HCT116 (cell line): Measurements from ENCODE around the gene MDH2. TPM values are rescaled to one million over a fixed set of nuclear protein-coding genes. Genes with fewer than 3 reads are reported as not detected.

Experiments
- ATAC-seq: fragments of 200-7000 bp; cut with Tn5 transposase; 2 replicates; pipeline ENCODE4 v1.9.1; 2020; ENCODE audit warnings: mild to moderate bottlenecking, moderate library complexity
- BruUV-seq: library from RNA; stranded (reverse); fragments of 400-500 nt; replicated peaks from 2 replicates; lab custom pipeline; 2021; lab: Mats Ljungman, UMichigan
- CTCF ChIA-PET: fragments of 300-600 bp; sonication (Branson Sonifier 250); formaldehyde crosslinking; loops from one replicate; lab custom pipeline; 2021; ENCODE audit warnings: antibody characterized with exemption; lab: Charles Lee
- POLR2A ChIA-PET: fragments of 300-600, 350-600 bp; sonication (Branson Sonifier 250); formaldehyde crosslinking; loops from one replicate; lab custom pipeline; 2021; ENCODE audit warnings: antibody characterized with exemption; lab: Charles Lee
- RAD21 ChIA-PET, 2 experiments: fragments of 300-600 bp; sonication (Branson Sonifier 250); formaldehyde crosslinking; loops; one replicate each; lab custom pipeline; 2023; ENCODE audit warnings: low total read pairs in 2 of 2; ENCODE audit not compliant: uncharacterized antibody in 2 of 2, unreplicated experiment in 2 of 2, low non-redundant PET in 1 of 2; lab: Charles Lee
- DNase-seq: peaks from one replicate; pipeline ENCODE4 v3.0.0-alpha.2; 2010; ENCODE audit warnings: low read depth, low spot score
- H2AFZ ChIP-seq: fragments of 200-600 bp; shearing (Covaris generic), sonication (generic); 2 replicates; pipeline ENCODE4 v1.6.1; 2017; ENCODE audit warnings: low read depth, mixed run types, mixed read lengths, antibody characterized with exemption, low read length; ENCODE audit not compliant: poor library complexity, severe bottlenecking
- H3K27ac ChIP-seq: 2 replicates; pipeline ENCODE4 v1.5.1; 2012; ENCODE audit warnings: low read depth, low read length
- H3K27me3 ChIP-seq: fragments of 200-600 bp; sonication (generic); 2 replicates; pipeline ENCODE4 v1.6.1; 2016; ENCODE audit warnings: mixed run types, low read length, mixed read lengths; ENCODE audit not compliant: insufficient read depth
- H3K36me3 ChIP-seq, 2 experiments: fragments of 200-500 bp in 1 of 2; fragments of 200-600 bp in 1 of 2; sonication (Bioruptor generic) in 1 of 2; sonication (generic) in 1 of 2; 2 replicates each; pipeline versions ENCODE4 v1.5.1 to v1.6.1; 2014 to 2016; ENCODE audit warnings: low read length in 2 of 2, inconsistent platforms in 1 of 2, mixed read lengths in 1 of 2, mixed run types in 1 of 2; ENCODE audit not compliant: insufficient read depth in 2 of 2, control insufficient read depth in 1 of 2
- H3K4me1 ChIP-seq, 2 experiments: fragments of 200-600 bp in 1 of 2; sonication (generic) in 1 of 2; 2 replicates each; pipeline versions ENCODE4 v1.5.1 to v1.6.1; 2012 to 2017; ENCODE audit warnings: low read length in 2 of 2, inconsistent platforms in 1 of 2, mild to moderate bottlenecking in 1 of 2, mixed read lengths in 1 of 2, mixed run types in 1 of 2, moderate library complexity in 1 of 2; ENCODE audit not compliant: insufficient read depth in 2 of 2, control insufficient read depth in 1 of 2
- H3K4me2 ChIP-seq: fragments of 200-600 bp; sonication (generic); 2 replicates; pipeline ENCODE4 v1.6.1; 2017; ENCODE audit warnings: mixed run types, low read length, mixed read lengths
- H3K4me3 ChIP-seq, 2 experiments: fragments of 200-600 bp in 1 of 2; sonication (generic) in 1 of 2; replicated peaks in 1 of 2; 2 replicates each; pipeline ENCODE4 v1.5.1; 2011 to 2016; ENCODE audit warnings: low read length in 2 of 2, control low read depth in 1 of 2, low read depth in 1 of 2, mild to moderate bottlenecking in 1 of 2, mixed read lengths in 1 of 2, mixed run types in 1 of 2
- H3K79me2 ChIP-seq: fragments of 200-600 bp; sonication (generic); 2 replicates; pipeline ENCODE4 v1.6.1; 2017; ENCODE audit warnings: mild to moderate bottlenecking, mixed run types, low read length, moderate library complexity, mixed read lengths; ENCODE audit not compliant: insufficient read depth
- H3K9ac ChIP-seq: fragments of 200-600 bp; sonication (generic); 2 replicates; pipeline ENCODE4 v1.6.1; 2016; ENCODE audit warnings: low read length, mixed read lengths
- H3K9me2 ChIP-seq: fragments of 200-600 bp; sonication (generic), shearing (Covaris generic); 2 replicates; pipeline ENCODE4 v1.6.1; 2017; ENCODE audit warnings: mixed run types, mild to moderate bottlenecking, moderate library complexity; ENCODE audit not compliant: insufficient read depth
- H3K9me3 ChIP-seq, 2 experiments: fragments of 200-500 bp in 1 of 2; fragments of 200-600 bp in 1 of 2; sonication (Bioruptor generic) in 1 of 2; sonication (generic) in 1 of 2; 2 replicates each; pipeline ENCODE4 v1.6.1; 2014 to 2017; ENCODE audit warnings: low read length in 2 of 2, mixed read lengths in 2 of 2, inconsistent platforms in 1 of 2, low read depth in 1 of 2, mild to moderate bottlenecking in 1 of 2, mixed run types in 1 of 2, moderate library complexity in 1 of 2; ENCODE audit not compliant: control insufficient read depth in 1 of 2, insufficient read depth in 1 of 2
- H4K20me1 ChIP-seq: fragments of 200-600 bp; sonication (generic), shearing (Covaris generic); 2 replicates; pipeline ENCODE4 v1.6.1; 2017; ENCODE audit warnings: mixed run types, mild to moderate bottlenecking, moderate library complexity; ENCODE audit not compliant: insufficient read depth
- CBX3 ChIP-seq: IDR thresholded peaks from 2 replicates; pipeline ENCODE4 v1.6.1; 2012; ENCODE audit warnings: low read depth
- CEBPB ChIP-seq: IDR thresholded peaks from 2 replicates; pipeline ENCODE4 v1.6.1; 2012; ENCODE audit warnings: low read depth
- EGR1 ChIP-seq: IDR thresholded peaks from 2 replicates; pipeline ENCODE4 v1.6.1; 2012; ENCODE audit warnings: low read depth
- ELF1 ChIP-seq: IDR thresholded peaks from 2 replicates; pipeline ENCODE4 v1.6.1; 2012; ENCODE audit warnings: low read depth, borderline replicate concordance
- EZH2phosphoT487 ChIP-seq: fragments of 200-600 bp; IDR thresholded peaks from 2 replicates; pipeline ENCODE4 v1.6.1; 2018; ENCODE audit warnings: antibody characterized with exemption, borderline replicate concordance
- POLR2A ChIP-seq: IDR thresholded peaks from 2 replicates; pipeline ENCODE4 v1.7.0; 2011; ENCODE audit warnings: borderline replicate concordance; ENCODE audit not compliant: insufficient read depth, insufficient read length; ENCODE audit errors: extremely low read depth
- POLR2AphosphoS5 ChIP-seq: IDR thresholded peaks from 2 replicates; pipeline ENCODE4 v1.6.1; 2011; ENCODE audit warnings: mild to moderate bottlenecking, low read depth, low read length, moderate library complexity
- RAD21 ChIP-seq: IDR thresholded peaks from 2 replicates; pipeline ENCODE4 v1.6.1; 2012; ENCODE audit warnings: low read depth, mild to moderate bottlenecking
- SP1 ChIP-seq: IDR thresholded peaks from 2 replicates; pipeline ENCODE4 v1.6.1; 2012; ENCODE audit warnings: low read depth
- SRF ChIP-seq: IDR thresholded peaks from 2 replicates; pipeline ENCODE4 v1.6.1; 2012; ENCODE audit warnings: low read depth
- ZFX ChIP-seq: fragments of 450-650 bp; IDR thresholded peaks from 2 replicates; pipeline ENCODE4 v1.6.1; 2017
- ZNF274 ChIP-seq: fragments of 200-500 bp; sonication (Bioruptor generic); IDR thresholded peaks from 2 replicates; pipeline ENCODE4 v1.6.1; 2014; ENCODE audit warnings: mild to moderate bottlenecking, low read depth, low read length, inconsistent platforms
- intact Hi-C: fragments of 100-400 bp; cut with micrococcal nuclease; formaldehyde crosslinking; loops from 2 replicates; pipeline ENCODE4 v1.10.0; 2022
- total RNA-seq: library from RNA; stranded (reverse); gene quantifications from one replicate; pipeline ENCODE4 v1.2.1, GENCODE V29; 2021; ENCODE audit not compliant: unreplicated experiment
- TF ChIP-seq, protein P1 (sequence below), 3 experiments: fragments of 200-600 bp in 1 of 3; sonication (generic) in 1 of 3; IDR thresholded peaks in 2 of 3; conservative IDR thresholded peaks in 1 of 3; 2 replicates each; pipeline ENCODE4 v1.5.1; 2012 to 2017; ENCODE audit warnings: low read depth in 2 of 3, low read length in 2 of 3, antibody characterized with exemption in 1 of 3, borderline replicate concordance in 1 of 3, control low read depth in 1 of 3, mild to moderate bottlenecking in 1 of 3, mixed read lengths in 1 of 3, mixed run types in 1 of 3, moderate library complexity in 1 of 3; ENCODE audit not compliant: insufficient read depth in 1 of 3
- TF ChIP-seq, protein P2 (sequence below): IDR thresholded peaks from 2 replicates; pipeline ENCODE4 v1.6.1; 2011; ENCODE audit warnings: mild to moderate bottlenecking, low read length, moderate library complexity; ENCODE audit not compliant: insufficient replicate concordance; ENCODE audit errors: extremely low read depth

MDH2 gene
- total RNA-seq, 1 experiment from 2014 or later: 357 TPM

DNA sequence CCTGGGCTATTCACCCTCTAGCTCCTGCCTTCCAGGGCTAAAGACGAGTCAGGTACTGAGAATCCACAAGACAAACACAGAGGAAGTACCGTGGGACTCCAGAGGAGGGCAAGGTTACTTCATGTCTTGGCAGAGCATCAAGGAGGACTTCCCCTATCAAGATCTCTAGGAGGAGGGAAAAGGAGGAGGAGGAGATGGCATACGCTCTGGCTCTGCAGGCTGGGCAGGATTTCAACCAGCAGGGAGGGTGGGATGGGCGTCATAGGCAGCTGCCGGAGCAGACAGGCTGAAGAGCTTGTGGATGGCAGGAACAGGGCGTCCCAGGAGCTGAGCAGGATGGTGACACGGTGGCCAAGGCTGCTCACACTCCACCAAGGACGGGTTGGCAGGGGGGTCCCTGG, 21.3 kb downstream of the MDH2 start:
- Histone ChIP-seq H3K9ac (no peak overlapping the region), H3K9me3 (no peaks in the 10 kb centered on the region), H3K9me2 (no peaks in the 10 kb centered on the region), H3K27ac (no peak overlapping the region), H3K79me2 (no peaks in the 10 kb centered on the region), H3K4me3 (no peak overlapping the region), H3K27me3 (no peaks in the 10 kb centered on the region), H3K36me3 (peaks cover 16 to 19% of the 10 kb centered on the region in 2 experiments; a peak in 3 of 4 replicates), H2AFZ (no peak overlapping the region), H3K4me1 (peaks cover 10% of the 10 kb centered on the region in 2 experiments), H3K4me2 (no peak overlapping the region), H4K20me1 (no peaks in the 10 kb centered on the region)
- DNase-seq (peak; percentile 65), ATAC-seq (peak; percentile 80)
- BruUV-seq: no TSS peak
- ChIA-PET RAD21 (interaction anchor here in 1 of 2 experiments (0.5 to 0.7 kb wide), 2 partner anchors 211 to 223 kb away, joined by 4 to 9 read pairs; no protein-coding TSS in a partner anchor), POLR2A (no interaction called here), CTCF (interaction anchor here (0.6 to 1.5 kb wide), 5 partner anchors 13 to 245 kb away, joined by 4 to 12 read pairs (median 5); no protein-coding TSS in a partner anchor)
- intact Hi-C loops: loop anchor here (5.0 kb wide), 1 partner anchor 63 kb away; no protein-coding TSS in a partner anchor
- TF ChIP-seq POLR2A (no peak), RAD21 (peak; percentile 72)
- TF ChIP-seq, protein P1, sequence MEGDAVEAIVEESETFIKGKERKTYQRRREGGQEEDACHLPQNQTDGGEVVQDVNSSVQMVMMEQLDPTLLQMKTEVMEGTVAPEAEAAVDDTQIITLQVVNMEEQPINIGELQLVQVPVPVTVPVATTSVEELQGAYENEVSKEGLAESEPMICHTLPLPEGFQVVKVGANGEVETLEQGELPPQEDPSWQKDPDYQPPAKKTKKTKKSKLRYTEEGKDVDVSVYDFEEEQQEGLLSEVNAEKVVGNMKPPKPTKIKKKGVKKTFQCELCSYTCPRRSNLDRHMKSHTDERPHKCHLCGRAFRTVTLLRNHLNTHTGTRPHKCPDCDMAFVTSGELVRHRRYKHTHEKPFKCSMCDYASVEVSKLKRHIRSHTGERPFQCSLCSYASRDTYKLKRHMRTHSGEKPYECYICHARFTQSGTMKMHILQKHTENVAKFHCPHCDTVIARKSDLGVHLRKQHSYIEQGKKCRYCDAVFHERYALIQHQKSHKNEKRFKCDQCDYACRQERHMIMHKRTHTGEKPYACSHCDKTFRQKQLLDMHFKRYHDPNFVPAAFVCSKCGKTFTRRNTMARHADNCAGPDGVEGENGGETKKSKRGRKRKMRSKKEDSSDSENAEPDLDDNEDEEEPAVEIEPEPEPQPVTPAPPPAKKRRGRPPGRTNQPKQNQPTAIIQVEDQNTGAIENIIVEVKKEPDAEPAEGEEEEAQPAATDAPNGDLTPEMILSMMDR (IDR thresholded peaks at IDR 0.05 in 2 of 3, conservative IDR thresholded peaks at IDR 0.05 in 1 of 3; ENCODE audit: borderline replicate concordance in 1 of 3, insufficient read depth in 1 of 3, low read depth in 2 of 3, low read length in 2 of 3): peak; percentile 33 to 43 (median 35); a peak in 4 of 6 replicates

DNA sequence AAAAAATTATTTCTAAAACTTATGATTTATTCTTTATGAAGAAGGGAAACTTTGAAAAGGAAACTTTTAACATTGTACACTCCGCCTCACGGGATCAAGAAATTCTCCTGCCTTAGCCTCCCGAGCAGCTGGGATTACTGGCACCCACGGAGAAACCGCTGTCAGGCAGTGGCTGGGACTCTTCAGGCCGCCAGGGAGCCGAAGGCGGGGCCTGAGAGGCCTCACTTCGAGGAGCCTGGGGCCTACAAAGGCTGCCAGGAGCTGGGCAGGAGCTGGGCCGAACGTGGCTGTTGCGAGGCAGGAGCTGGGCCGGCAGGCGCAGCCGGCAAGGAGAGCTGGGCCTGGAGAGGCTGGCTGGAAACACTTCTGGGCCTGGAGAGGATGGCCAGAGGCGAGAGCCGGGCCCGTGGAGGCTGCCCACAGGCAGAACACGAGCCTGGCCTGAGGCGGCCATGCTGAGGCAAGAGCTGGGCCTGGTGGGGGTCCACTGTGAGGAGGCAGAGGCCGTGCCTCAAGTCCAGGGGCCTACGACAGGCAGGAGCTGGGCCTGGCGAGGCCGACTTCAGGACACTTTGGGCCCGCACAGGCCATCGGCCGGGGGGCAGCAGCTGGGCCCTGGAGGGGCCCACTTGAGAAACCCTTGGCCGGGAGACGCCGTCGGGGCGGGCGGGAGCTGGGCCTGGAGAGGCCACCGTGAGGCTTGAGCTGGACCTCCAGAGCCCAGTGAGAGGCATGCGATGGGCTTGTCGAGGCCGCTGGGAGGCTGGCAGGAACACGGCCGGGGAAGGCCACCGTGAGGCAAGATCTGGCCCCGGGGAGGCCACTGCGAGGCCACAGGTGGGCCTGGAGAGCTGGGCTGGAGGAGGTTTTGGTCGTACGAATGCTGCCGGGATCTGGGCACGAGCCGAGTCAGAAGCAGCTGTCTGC, 23.7 kb downstream of the MDH2 start:
- no TSS peak for BruUV-seq
- no peak overlapping the region for H3K4me2 ChIP-seq
- CTCF ChIA-PET: no interaction called here
- RAD21 ChIA-PET: no interaction called here
- H3K9me3 ChIP-seq: no peaks in the 10 kb centered on the region
- H3K36me3 ChIP-seq: 0 out of 4 replicates have a peak, but pooled peaks cover 0 to 3% of the 10 kb centered on the region in 2 experiments
- no peak overlapping the region for H2AFZ ChIP-seq
- ATAC-seq (no peak), DNase-seq (no peak)
- H3K9me2 ChIP-seq: no peaks in the 10 kb centered on the region
- H4K20me1 ChIP-seq: no peaks in the 10 kb centered on the region
- H3K27me3 ChIP-seq: no peaks in the 10 kb centered on the region
- intact Hi-C loops: no loop called here
- H3K9ac ChIP-seq: no peak overlapping the region
- peaks cover 13 to 33% of the 10 kb centered on the region in 2 experiments for H3K4me1 ChIP-seq
- POLR2A ChIA-PET: no interaction called here
- no peak overlapping the region for H3K4me3 ChIP-seq
- no peaks in the 10 kb centered on the region for H3K79me2 ChIP-seq
- no peak overlapping the region for H3K27ac ChIP-seq
- TF ChIP-seq POLR2A (no peak), ZFX (no peak), ZNF274 (no peak), EGR1 (no peak), POLR2AphosphoS5 (no peak), CEBPB (no peak), RAD21 (no peak), SP1 (no peak), EZH2phosphoT487 (no peak), SRF (no peak), CBX3 (no peak), ELF1 (no peak)
- TF ChIP-seq, protein P2, sequence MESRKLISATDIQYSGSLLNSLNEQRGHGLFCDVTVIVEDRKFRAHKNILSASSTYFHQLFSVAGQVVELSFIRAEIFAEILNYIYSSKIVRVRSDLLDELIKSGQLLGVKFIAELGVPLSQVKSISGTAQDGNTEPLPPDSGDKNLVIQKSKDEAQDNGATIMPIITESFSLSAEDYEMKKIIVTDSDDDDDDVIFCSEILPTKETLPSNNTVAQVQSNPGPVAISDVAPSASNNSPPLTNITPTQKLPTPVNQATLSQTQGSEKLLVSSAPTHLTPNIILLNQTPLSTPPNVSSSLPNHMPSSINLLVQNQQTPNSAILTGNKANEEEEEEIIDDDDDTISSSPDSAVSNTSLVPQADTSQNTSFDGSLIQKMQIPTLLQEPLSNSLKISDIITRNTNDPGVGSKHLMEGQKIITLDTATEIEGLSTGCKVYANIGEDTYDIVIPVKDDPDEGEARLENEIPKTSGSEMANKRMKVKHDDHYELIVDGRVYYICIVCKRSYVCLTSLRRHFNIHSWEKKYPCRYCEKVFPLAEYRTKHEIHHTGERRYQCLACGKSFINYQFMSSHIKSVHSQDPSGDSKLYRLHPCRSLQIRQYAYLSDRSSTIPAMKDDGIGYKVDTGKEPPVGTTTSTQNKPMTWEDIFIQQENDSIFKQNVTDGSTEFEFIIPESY: no peak
